T-helper 1 cell treated with Interleukin-12 subunit alpha and Interleukin-12 subunit beta and Interleukin-4 antibody, amounts not matched to agents 30 ng/mL and 1 ng/mL, for 36 hours (primary cell): ENCODE data around the gene TMEM161A. TPM values are rescaled to one million over a fixed set of nuclear protein-coding genes. Genes with fewer than 3 reads are reported as not detected.
"Not testable (repeated sequence)": the region's sequence is repeated elsewhere in the genome, so short reads cannot be mapped to it uniquely, and the experiment has no call there.

Experiments
- intact Hi-C: fragments of 100-400 bp; cut with micrococcal nuclease; formaldehyde crosslinking; loops from one replicate; pipeline ENCODE4 v1.15.1; 2024
- total RNA-seq: library from RNA; stranded (reverse); gene quantifications from 2 replicates; pipeline ENCODE4 v1.2.3, GENCODE V29; 2022

Gene TMEM161A
- total RNA-seq: 26.9 and 30.1 TPM in 2 replicates

- intact Hi-C loops: loop anchor here (1.0 to 2.0 kb wide), 11 partner anchors 32 to 688 kb away; partner anchors contain the start of genes BORCS8, COPE, DDX49 and MAU2
Observed at GRCh38 chr19:19138109-19138981, at the start of gene TMEM161A. TSS of gene TMEM161A (minus strand) at chr19:19138478. CDS start at chr19:19138428, 50 bp downstream.

- intact Hi-C loops: loop anchor here (1.0 kb wide), 3 partner anchors 39 to 221 kb away; no protein-coding TSS in a partner anchor
Observed at GRCh38 chr19:19186742-19187141, 48.5 kb upstream of the TMEM161A start.

DNA sequence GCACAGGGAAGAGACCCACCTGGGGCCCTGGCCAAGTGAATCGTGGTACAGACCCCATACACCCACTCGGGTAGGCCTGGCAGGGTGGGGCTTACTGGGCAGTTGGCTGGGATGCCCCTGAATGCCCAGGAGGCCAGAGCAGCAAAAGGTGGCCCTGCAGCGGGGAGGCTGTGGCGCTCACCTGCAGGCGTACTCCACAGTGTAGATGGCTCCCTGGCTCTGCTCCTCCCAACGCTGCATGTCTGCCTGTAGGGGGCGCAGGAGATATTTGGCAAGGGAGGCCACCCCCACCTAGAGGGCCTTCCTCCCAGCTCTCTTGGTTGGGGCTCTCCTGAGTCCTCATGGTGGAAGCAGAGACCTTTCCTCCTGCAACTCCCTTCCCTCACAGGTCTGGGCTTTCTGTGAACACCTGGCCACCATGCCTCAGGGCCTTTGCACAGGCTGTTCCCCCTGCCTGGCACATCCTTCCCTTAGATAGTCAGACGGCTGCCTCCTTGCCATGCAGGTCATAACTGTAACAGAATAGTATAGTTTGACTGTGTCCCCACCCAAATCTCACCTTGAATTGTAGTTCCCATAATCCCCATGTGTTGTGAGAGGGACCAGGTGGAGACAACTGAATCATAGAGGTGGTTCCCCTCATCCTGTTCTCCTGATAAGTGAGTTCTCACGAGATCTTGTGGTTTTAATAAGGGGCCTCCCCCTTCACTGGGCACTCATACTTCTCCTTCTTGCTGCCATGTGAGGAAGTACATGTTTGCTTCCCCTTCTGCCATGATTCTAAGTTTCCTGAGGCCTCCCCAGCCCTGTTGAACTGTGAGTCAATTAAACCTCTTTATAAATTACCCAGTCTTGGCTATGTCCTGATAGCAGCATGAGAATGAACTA, 47.8 kb upstream of the TMEM161A start:
- intact Hi-C loops: loop anchor here (1.0 kb wide), 3 partner anchors 39 to 221 kb away; no protein-coding TSS in a partner anchor

DNA sequence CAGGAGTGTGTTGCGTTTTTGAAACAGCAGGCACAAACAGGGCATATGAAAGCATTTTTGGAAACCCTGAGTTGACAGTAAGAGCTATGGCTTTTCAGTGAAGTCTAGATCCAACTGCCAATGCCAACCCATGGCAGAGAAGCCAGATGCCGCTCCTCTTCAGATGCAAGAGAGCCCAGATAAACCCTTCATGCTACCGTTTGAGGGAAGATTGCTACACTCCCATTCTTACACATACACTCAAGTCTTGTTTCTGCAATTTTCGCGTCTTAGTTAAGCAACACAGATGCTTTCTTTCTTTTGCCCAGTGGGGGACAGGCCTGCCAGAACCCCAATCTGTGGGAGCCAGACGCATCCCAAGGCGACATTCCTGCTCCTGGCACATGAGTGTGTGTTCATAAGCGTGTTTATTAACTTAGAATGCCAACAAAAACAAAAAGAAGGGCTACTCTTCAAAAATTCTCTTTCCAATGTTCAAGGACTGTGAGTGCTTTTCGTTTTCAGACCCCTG, 43.3 kb upstream of the TMEM161A start:
- intact Hi-C loops: no loop called here

GRCh38 chr19:19179548-19180441, 41.5 kb upstream of the TMEM161A start:
- intact Hi-C loops: no loop called here

DNA sequence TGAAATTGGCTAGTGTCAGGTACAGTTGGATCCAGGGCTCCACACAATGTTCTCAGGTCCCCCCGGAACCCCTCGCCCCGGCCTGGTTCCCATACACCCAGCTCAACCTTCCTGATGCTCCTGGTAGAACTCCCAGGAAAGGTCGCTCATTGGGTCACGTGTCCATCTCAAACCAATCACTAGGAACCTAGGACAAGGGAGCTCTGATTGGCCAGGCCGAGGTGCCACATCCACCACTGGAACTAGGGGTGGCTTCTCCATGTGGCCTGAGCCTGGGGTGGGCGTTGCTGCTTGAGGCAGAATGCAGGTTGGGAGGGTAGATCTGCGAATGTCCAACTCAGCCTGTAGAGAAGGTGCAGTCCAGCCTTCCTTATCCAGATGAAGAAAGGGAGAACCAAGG, 38.7 kb upstream of the TMEM161A start:
- intact Hi-C loops: no loop called here

DNA sequence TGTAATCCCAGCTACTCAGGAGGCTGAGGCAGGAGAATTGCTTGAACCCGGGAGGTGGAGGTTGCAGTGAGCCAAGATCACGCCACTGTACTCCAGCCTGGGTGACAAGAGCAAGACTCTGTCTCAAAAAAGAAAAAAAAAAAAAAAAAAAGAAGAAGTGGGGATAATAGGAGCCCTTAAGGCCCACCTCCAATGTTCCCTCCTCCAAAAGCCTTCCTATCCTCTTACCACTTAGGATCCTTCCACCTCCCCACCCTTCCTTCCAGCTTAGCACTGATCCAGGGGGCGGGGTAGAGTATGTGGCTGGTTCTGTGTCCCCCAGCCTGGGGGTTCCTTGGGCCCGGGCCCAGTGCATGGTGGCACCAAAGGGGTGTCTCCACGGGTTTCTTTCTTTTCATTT, 35.0 kb upstream of the TMEM161A start:
- intact Hi-C loops: not testable (repeated sequence)

DNA sequence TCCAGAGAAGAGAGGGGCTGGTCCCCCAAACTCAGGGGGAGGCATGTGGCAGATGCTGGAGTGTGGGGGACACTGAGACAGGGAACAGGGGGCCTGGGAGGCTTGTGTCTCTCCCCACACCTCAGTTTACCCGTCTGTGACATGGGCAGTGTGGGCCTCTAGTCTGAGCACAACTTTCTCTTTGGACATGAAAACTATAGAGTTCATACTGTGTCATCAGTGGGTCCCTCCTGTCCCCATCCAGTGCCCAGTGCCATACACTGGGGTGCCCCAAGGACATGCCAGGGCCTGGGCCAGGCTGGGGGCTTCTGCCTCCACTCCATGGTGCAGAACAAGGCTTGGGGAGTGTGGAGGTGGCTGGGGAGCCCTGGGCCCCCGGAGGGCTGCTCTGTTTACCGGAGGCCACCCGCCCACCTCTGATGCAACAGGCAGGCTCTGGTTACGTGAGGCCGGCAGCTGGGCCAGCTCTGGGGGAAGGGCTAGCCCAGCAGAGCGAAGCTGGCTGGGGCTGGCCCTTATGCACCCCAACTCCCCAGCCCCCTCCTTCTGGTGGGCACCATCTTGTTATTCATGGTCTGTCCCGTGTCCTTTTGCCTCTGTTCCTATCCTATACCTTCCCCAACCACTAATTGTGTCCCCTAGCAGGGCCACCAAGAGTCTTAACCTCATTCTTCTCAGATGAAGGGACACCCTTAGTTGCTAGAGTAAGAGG, 33.7 kb upstream of the TMEM161A start:
- intact Hi-C loops: loop anchor here (2.0 kb wide), 1 partner anchor 33 kb away; the partner anchor contains the start of gene TMEM161A

- intact Hi-C loops: loop anchor here (1.0 to 2.0 kb wide), 2 partner anchors 21 to 32 kb away; partner anchors contain the start of genes BORCS8, RFXANK and TMEM161A
Observed at GRCh38 chr19:19170873-19171672, 32.8 kb upstream of the TMEM161A start.

- intact Hi-C loops: loop anchor here (1.0 to 2.0 kb wide), 2 partner anchors 22 to 31 kb away; partner anchors contain the start of genes BORCS8, RFXANK and TMEM161A
Observed at GRCh38 chr19:19170053-19170872, 32.0 kb upstream of the TMEM161A start, which contains the start of gene MEF2B. TSS of gene MEF2B (minus strand) at chr19:19170263. CDS start at chr19:19150735, 19,528 bp downstream.

DNA sequence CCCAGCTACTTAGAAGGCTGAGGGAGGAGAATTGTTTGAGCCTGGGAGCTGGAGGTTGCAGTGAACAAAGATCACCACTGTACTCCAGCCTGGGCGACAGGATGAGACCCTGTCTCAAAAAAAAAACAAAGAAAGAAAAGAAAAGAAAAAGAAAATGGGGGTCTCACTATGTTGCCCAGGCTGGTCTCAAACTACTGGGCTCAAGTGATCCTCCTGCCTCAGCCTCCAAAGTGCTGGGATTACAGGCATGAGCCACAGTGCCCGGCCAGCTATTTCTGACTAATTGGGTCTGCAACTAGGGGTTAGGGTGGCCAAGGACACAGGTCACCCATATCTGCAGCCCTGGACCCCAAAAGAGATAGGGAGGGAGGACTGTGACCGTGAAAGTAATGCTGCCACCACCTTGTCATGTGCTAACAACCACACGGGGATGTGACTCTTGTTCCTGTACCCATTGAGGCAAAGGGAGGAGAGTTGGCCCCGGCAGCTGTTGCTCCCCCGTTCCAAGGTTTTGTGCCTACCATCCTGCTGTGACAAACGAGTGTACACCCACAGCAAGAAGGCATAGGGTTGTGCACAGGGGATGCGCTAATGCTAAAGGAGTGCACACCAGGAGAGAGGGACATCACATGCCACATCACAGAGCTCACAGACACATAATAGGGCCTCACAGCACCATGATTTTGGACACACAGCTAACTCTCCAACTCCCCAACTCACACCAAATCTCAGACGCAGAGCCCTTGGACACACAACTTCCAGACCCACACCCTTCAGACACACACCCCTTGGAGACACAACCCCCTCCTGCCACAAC, 31.2 kb upstream of the TMEM161A start:
- intact Hi-C loops: loop anchor here (1.0 to 2.0 kb wide), 2 partner anchors 23 to 31 kb away; partner anchors contain the start of genes BORCS8, RFXANK and TMEM161A

DNA sequence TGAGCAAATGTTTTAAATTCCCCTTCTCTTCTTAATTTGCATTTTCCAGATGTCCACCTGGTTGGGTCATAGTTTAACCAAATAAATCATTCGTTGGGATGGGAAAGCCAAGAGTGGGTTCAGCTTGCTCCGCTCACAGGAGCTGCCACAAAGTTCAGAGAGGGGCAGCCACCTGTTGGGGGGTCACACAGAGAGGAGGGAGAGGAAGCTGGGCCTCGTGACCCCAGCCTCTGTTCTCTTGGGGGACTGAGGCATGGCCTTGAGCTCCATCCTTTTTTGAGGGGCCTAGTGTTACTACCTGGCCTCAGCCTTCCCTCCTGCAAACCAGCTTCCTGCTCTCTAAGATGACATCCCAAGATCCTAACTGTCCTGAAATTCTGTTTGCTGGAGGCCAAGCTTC, 29.3 kb upstream of the TMEM161A start:
- intact Hi-C loops: no loop called here

GRCh38 chr19:19165396-19165795, 27.1 kb upstream of the TMEM161A start:
- intact Hi-C loops: no loop called here

GRCh38 chr19:19162495-19162894, 24.2 kb upstream of the TMEM161A start:
- intact Hi-C loops: no loop called here

DNA sequence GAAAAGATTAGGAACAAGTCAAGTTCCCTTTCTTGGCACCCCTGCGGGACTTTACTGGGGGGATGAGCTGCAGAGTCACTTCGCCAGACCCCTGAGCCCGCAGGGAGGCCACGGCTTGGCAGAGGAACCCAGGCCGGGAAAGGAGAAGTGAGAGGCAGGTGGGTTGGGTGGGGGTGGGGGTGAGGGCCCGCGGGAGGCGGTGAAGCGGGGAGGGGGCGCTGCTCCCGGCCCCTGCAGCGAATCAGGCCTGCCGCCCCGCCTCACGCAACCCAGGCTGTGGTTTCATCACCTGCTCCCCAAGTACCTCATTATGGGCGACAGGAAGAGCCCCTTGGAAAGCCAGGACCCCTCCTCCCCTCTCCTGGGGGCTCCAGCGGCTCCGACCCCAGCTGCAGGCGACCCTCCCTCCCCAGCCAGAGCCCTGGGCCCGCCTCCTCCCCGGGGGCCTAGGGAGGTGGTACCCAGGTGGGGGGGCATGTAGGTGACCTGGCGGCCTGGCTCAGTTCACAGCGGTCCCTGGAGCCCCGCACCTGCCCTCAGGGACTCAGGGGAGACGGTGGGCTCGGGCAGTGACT, 22.3 kb upstream of the TMEM161A start:
- intact Hi-C loops: no loop called here

GRCh38 chr19:19159534-19159933, 21.3 kb upstream of the TMEM161A start:
- intact Hi-C loops: no loop called here
